ENCODE measurements around the gene INTS4. TPM values are rescaled to one million over a fixed set of nuclear protein-coding genes. Genes with fewer than 3 reads are reported as not detected.
"Not testable (repeated sequence)": the region's sequence is repeated elsewhere in the genome, so short reads cannot be mapped to it uniquely, and the experiment has no call there.

Gene INTS4
- total and polyA plus RNA-seq, 9 donors: 21.5 to 26.8 (median 23.5) TPM

GRCh38 chr11:77909277-77909676, 85.2 kb downstream of the INTS4 start:
- WGBS (ENCODE audit: insufficient coverage): no CpG with 5 or more reads among the region's 2 CpGs
- H3K36me3 ChIP-seq (ENCODE audit: control insufficient read depth, insufficient read depth, low read length): peaks cover 8% of the 10 kb centered on the region
- H3K27me3 ChIP-seq (ENCODE audit: control insufficient read depth, insufficient read depth, low read length): no peaks in the 10 kb centered on the region
- no peaks in the 10 kb centered on the region for H3K4me1 ChIP-seq (ENCODE audit: control insufficient read depth, insufficient read depth, low read length)
- H3K9me3 ChIP-seq (replicated peaks; ENCODE audit: control insufficient read depth, low read depth, low read length): no peaks in the 10 kb centered on the region
- no peak overlapping the region for H3K27ac ChIP-seq (ENCODE audit: low read length)
- H3K4me3 ChIP-seq (ENCODE audit: low read length): no peak overlapping the region
- DNase-seq: no peak

DNA sequence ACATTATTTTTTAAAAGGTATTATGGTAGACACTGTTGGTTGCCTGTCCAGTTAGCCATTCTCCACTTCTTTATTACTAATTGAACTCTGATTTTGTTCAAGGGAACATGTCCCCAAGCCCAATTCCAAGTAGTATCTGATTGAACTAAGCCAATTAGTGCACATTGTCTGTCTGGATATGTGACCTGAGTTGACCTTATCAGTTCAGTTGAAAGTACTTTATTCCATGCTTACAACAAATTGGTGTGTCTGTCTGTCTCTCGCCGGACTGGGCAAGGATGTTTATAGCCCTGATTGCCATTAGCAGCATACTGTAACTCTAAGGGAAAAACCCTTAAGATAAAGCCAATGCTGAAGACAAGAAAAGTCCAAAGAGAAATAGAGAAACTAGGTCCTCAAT, 85.6 kb downstream of the INTS4 start:
- no peaks in the 10 kb centered on the region for H3K4me1 ChIP-seq (ENCODE audit: control insufficient read depth, insufficient read depth, low read length)
- no peaks in the 10 kb centered on the region for H3K27me3 ChIP-seq (ENCODE audit: control insufficient read depth, insufficient read depth, low read length)
- H3K27ac ChIP-seq (ENCODE audit: low read length): no peak overlapping the region
- no peaks in the 10 kb centered on the region for H3K9me3 ChIP-seq (replicated peaks; ENCODE audit: control insufficient read depth, low read depth, low read length)
- DNase-seq: no peak
- H3K4me3 ChIP-seq (ENCODE audit: low read length): no peak overlapping the region
- WGBS (ENCODE audit: insufficient coverage): no CpG with 5 or more reads among the region's 2 CpGs
- peaks cover 8% of the 10 kb centered on the region for H3K36me3 ChIP-seq (ENCODE audit: control insufficient read depth, insufficient read depth, low read length)

- not testable (repeated sequence) for H3K4me3 ChIP-seq (ENCODE audit: low read length); H3K9me3 ChIP-seq (replicated peaks; ENCODE audit: control insufficient read depth, low read depth, low read length); H3K4me1 ChIP-seq (ENCODE audit: control insufficient read depth, insufficient read depth, low read length); DNase-seq; H3K27me3 ChIP-seq (ENCODE audit: control insufficient read depth, insufficient read depth, low read length); H3K27ac ChIP-seq (ENCODE audit: low read length)
- peaks cover 14% of the 10 kb centered on the region for H3K36me3 ChIP-seq (ENCODE audit: control insufficient read depth, insufficient read depth, low read length)
- no CpG with 5 or more reads among the region's 1 CpG for WGBS (ENCODE audit: insufficient coverage)
Observed at GRCh38 chr11:77894949-77895348, 99.5 kb downstream of the INTS4 start.

DNA sequence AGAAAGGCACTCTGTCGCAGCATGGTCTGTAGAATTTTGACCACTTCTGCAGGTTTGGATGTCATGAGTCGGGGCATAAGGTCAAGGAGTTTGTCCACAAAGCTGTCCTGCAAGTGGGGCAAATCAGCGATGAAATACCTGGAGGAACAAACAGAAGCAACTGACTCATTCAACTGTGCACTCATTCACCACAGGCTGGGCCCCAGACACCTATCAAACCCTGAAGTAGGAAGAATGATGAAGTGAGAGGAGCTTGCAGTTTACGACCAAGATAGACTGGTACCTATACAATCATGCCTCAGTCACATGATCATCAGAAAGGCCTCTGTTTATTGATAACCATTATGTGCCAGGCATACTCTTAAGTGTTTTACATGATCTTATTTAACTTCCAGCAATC, 102.8 kb downstream of the INTS4 start:
- not testable (repeated sequence) for H3K9me3 ChIP-seq (replicated peaks; ENCODE audit: control insufficient read depth, low read depth, low read length); H3K4me3 ChIP-seq (ENCODE audit: low read length); H3K27me3 ChIP-seq (ENCODE audit: control insufficient read depth, insufficient read depth, low read length); H3K27ac ChIP-seq (ENCODE audit: low read length); H3K4me1 ChIP-seq (ENCODE audit: control insufficient read depth, insufficient read depth, low read length); DNase-seq
- no CpG with 5 or more reads among the region's 4 CpGs for WGBS (ENCODE audit: insufficient coverage)
- peaks cover 18% of the 10 kb centered on the region for H3K36me3 ChIP-seq (ENCODE audit: control insufficient read depth, insufficient read depth, low read length)

DNA sequence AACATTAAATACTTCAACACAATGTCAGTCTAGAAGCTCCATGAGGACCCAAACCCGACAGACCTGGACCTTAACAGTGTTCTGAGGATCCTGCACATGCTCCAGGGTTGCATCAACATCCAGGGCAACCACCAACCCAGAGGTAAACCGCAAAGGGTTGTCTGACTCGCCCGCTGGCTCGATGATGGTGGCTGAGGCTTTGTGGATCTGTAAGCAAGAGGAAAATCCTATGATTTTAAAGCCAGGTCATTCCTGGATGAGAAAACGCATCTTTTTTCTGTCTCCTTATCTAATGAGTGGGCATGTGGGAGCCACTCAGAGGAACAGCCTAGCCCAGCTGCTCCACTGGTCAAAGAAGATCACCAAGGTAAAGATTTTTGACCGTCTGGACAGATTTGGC, 103.2 kb downstream of the INTS4 start:
- WGBS (ENCODE audit: insufficient coverage): 100% methylated on average over 2 of the region's 7 CpGs
- not testable (repeated sequence) for H3K27ac ChIP-seq (ENCODE audit: low read length); DNase-seq; H3K27me3 ChIP-seq (ENCODE audit: control insufficient read depth, insufficient read depth, low read length); H3K9me3 ChIP-seq (replicated peaks; ENCODE audit: control insufficient read depth, low read depth, low read length); H3K4me1 ChIP-seq (ENCODE audit: control insufficient read depth, insufficient read depth, low read length); H3K4me3 ChIP-seq (ENCODE audit: low read length)
- peaks cover 21% of the 10 kb centered on the region for H3K36me3 ChIP-seq (ENCODE audit: control insufficient read depth, insufficient read depth, low read length)

- not testable (repeated sequence) for DNase-seq; H3K4me3 ChIP-seq (ENCODE audit: low read length); H3K9me3 ChIP-seq (replicated peaks; ENCODE audit: control insufficient read depth, low read depth, low read length); H3K4me1 ChIP-seq (ENCODE audit: control insufficient read depth, insufficient read depth, low read length); H3K27me3 ChIP-seq (ENCODE audit: control insufficient read depth, insufficient read depth, low read length); H3K27ac ChIP-seq (ENCODE audit: low read length)
- WGBS (ENCODE audit: insufficient coverage): 100% methylated on average over 1 of the region's 4 CpGs
- peaks cover 27% of the 10 kb centered on the region for H3K36me3 ChIP-seq (ENCODE audit: control insufficient read depth, insufficient read depth, low read length)
Observed at GRCh38 chr11:77890619-77891056, 103.8 kb downstream of the INTS4 start.

DNA sequence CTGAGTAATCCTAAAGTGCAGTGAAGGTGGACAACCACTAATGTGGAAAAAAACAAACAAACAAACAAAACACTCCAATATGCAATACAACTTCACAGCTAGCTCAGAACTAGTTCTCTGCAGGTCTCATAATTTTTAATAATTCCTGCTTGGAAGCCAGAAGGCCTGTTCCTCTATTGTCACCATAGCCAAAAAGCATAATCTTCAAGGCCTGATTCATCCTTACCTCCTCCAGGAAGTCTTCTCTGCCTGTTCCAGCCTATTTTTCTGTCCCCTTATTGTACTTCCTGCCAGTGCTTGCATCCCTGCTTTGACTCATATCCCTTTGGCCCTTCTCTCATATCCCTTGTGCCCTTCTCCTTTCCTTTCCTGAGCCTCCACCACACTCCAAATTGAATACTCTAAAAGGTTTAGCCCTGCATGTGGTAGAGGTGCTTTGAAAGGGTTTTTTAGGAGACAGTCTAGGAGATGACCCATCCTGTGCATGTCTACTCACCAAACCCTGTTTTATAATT, 104.3 kb downstream of the INTS4 start:
- not testable (repeated sequence) for DNase-seq; H3K4me3 ChIP-seq (ENCODE audit: low read length); H3K4me1 ChIP-seq (ENCODE audit: control insufficient read depth, insufficient read depth, low read length); H3K9me3 ChIP-seq (replicated peaks; ENCODE audit: control insufficient read depth, low read depth, low read length); H3K27ac ChIP-seq (ENCODE audit: low read length); H3K27me3 ChIP-seq (ENCODE audit: control insufficient read depth, insufficient read depth, low read length)
- H3K36me3 ChIP-seq (ENCODE audit: control insufficient read depth, insufficient read depth, low read length): peaks cover 28% of the 10 kb centered on the region

GRCh38 chr11:77889045-77889444, 105.4 kb downstream of the INTS4 start:
- H3K4me3 ChIP-seq (ENCODE audit: low read length); H3K9me3 ChIP-seq (replicated peaks; ENCODE audit: control insufficient read depth, low read depth, low read length); DNase-seq; H3K4me1 ChIP-seq (ENCODE audit: control insufficient read depth, insufficient read depth, low read length); H3K27ac ChIP-seq (ENCODE audit: low read length); H3K27me3 ChIP-seq (ENCODE audit: control insufficient read depth, insufficient read depth, low read length): not testable (repeated sequence)
- no CpG with 5 or more reads among the region's 5 CpGs for WGBS (ENCODE audit: insufficient coverage)
- peaks cover 29% of the 10 kb centered on the region for H3K36me3 ChIP-seq (ENCODE audit: control insufficient read depth, insufficient read depth, low read length)

DNA sequence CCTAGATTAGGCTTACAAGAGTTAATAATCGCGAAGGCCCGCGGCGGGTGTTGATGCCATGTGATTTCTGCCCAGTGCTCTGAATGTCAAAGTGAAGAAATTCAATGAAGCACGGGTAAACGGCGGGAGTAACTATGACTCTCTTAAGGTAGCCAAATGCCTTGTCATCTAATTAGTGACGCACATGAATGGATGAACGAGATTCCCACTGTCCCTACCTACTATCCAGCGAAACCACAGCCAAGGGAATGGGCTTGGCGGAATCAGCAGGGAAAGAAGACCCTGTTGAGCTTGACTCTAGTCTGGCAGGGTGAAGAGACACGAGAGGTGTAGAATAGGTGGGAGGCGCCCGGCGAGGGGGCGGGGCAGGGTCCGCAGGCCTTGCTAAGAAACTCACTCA, 108.1 kb downstream of the INTS4 start:
- Histone ChIP-seq H3K27ac (ENCODE audit: low read length) (no peak overlapping the region), H3K4me1 (ENCODE audit: control insufficient read depth, insufficient read depth, low read length) (no peaks in the 10 kb centered on the region), H3K9me3 (replicated peaks; ENCODE audit: control insufficient read depth, low read depth, low read length) (no peaks in the 10 kb centered on the region), H3K36me3 (ENCODE audit: control insufficient read depth, insufficient read depth, low read length) (peaks cover 42% of the 10 kb centered on the region), H3K27me3 (ENCODE audit: control insufficient read depth, insufficient read depth, low read length) (no peaks in the 10 kb centered on the region), H3K4me3 (ENCODE audit: low read length) (no peak overlapping the region)
- 74% methylated on average over 14 of the region's 18 CpGs for WGBS (ENCODE audit: insufficient coverage)
- peak; percentile 77 for DNase-seq

DNA sequence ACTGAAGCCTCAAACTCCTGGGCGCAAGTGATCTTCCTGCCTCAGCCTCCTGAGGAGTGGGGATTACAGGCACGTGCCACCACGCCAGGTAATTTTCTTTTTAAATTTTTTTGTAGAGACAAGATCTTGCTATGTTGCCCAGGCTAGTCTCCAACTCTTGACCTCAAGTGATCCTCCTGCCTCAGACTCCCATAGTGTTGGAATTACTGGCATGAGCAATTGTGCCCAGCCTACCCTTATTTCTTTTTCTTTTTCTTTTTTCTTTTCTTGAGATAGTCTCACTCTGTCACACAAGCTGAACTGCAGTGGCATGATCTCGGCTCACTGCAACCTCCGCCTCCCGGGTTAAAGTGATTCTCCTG, 109.7 kb downstream of the INTS4 start:
- H3K9me3 ChIP-seq (replicated peaks; ENCODE audit: control insufficient read depth, low read depth, low read length): no peaks in the 10 kb centered on the region
- peaks cover 49% of the 10 kb centered on the region for H3K36me3 ChIP-seq (ENCODE audit: control insufficient read depth, insufficient read depth, low read length)
- no peak overlapping the region for H3K27ac ChIP-seq (ENCODE audit: low read length)
- H3K4me3 ChIP-seq (ENCODE audit: low read length): no peak overlapping the region
- whole genome bisulfite sequencing (ENCODE audit: insufficient coverage): 100% methylated on average over 1 of the region's 6 CpGs
- no peaks in the 10 kb centered on the region for H3K4me1 ChIP-seq (ENCODE audit: control insufficient read depth, insufficient read depth, low read length)
- no peak for DNase-seq
- H3K27me3 ChIP-seq (ENCODE audit: control insufficient read depth, insufficient read depth, low read length): no peaks in the 10 kb centered on the region

DNA sequence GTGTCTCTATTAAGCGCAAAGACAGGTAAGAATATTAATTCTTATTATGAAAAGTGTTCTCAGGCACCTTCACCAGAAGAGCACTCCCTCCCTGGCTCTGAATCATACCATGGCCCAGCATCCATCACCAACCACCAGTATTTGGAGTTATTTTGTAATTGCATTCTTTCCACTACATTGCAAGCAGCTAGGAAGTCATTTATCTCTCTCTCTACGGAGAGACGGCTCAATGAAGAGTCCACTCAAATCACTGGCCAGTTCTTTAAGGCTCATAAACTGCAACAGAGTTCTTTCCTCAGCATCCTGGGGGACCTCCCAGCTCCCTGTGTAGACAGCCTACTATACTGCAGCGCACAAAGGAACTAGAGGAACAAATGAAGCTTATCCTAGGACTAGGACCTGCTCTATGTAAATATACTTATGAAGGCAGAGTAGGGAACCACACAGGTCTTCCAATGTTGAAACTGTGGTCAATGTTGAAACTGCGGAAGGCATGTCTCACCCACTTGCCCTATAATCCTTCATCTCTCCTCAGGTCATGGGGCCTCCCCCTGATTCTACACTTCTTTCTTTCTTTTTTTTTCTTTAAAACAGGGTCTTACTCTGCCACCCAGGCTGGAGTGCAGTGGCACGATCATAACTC, 110.2 kb downstream of the INTS4 start:
- DNase-seq: no peak
- 90% methylated on average over 2 of the region's 6 CpGs for WGBS (ENCODE audit: insufficient coverage)
- H3K4me1 ChIP-seq (ENCODE audit: control insufficient read depth, insufficient read depth, low read length): peaks cover under 1% of the 10 kb centered on the region
- no peak overlapping the region for H3K4me3 ChIP-seq (ENCODE audit: low read length)
- peaks cover 50% of the 10 kb centered on the region for H3K36me3 ChIP-seq (ENCODE audit: control insufficient read depth, insufficient read depth, low read length)
- H3K27me3 ChIP-seq (ENCODE audit: control insufficient read depth, insufficient read depth, low read length): no peaks in the 10 kb centered on the region
- no peaks in the 10 kb centered on the region for H3K9me3 ChIP-seq (replicated peaks; ENCODE audit: control insufficient read depth, low read depth, low read length)
- H3K27ac ChIP-seq (ENCODE audit: low read length): no peak overlapping the region

All from muscle of leg (tissue), 11 donors.